GM19099 (cell line): ENCODE measurements around the gene SPATA2.
A peak's percentile ranks its signal among the peaks of the same experiment; 100 is the strongest.

Experiments used
- POLR2A ChIP-seq: IDR thresholded peaks from 3 replicates; pipeline ENCODE4 v1.6.1; 2011; ENCODE audit warnings: low read depth; ENCODE audit not compliant: insufficient read length; ENCODE audit errors: extremely low read depth

The SPATA2 gene, protein sequence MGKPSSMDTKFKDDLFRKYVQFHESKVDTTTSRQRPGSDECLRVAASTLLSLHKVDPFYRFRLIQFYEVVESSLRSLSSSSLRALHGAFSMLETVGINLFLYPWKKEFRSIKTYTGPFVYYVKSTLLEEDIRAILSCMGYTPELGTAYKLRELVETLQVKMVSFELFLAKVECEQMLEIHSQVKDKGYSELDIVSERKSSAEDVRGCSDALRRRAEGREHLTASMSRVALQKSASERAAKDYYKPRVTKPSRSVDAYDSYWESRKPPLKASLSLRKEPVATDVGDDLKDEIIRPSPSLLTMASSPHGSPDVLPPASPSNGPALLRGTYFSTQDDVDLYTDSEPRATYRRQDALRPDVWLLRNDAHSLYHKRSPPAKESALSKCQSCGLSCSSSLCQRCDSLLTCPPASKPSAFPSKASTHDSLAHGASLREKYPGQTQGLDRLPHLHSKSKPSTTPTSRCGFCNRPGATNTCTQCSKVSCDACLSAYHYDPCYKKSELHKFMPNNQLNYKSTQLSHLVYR

DNA sequence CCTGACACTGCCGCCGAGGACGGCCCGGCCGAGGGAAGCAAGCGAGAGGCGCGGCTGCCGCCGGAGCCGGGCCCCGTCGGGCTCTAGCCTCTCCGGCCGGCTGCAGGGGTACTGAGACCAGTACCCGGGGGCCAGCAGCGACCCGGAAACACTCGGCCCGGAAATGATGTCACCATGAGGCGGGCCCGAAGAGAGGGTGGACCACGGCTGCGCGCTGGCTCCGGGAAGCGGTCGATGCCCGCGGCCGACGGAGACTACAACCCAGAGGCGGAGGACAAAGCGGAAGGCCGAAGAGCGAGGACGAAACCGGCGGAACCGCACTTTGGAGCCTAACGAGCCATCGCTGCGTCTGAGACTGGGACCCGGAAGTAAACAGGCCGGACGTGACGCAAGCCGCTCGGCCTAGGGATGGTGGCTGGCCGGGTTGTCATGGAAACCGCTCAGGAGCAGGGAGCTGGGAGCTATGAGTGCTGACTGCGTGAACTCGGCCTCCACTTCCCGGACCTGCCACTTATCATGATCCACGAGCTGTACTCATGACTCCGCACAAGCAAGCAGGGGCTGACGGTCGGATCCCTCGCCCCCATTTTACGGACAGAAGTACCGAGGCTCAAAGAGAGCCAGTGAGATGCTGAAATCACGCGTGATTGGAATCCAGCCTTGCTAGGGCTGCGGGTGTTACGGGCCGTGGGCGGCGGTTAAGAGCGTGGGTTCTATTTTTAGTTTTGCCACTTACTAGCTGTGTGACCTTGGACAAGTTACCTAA is at the start of gene SPATA2:
Gene SPATA2 (minus strand): TSS at position 150 of the 766 bp plus-strand sequence. CDS start 7,039 bp downstream, outside the sequence.
- TF ChIP-seq POLR2A: peak; percentile 85

DNA sequence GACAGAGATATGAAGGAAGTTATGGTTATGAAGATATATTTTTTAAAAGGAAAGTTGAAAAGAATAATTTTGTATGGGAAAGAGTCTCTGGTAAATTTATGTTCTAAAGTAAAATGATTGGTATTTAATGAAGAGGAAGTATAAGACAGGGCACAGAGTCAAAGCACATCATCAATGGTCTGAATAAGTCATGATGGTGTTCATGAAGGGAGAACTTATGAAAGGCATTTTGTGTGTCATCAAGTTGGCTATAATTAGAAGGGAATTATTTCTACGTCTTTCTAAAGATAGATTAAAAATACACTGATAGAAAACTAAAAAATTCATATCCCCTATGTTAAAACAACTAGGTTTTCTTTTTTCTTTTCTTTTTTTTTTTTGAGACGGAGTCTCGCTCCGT is 46.1 kb upstream of the SPATA2 start:
- no peak for TF ChIP-seq POLR2A

DNA sequence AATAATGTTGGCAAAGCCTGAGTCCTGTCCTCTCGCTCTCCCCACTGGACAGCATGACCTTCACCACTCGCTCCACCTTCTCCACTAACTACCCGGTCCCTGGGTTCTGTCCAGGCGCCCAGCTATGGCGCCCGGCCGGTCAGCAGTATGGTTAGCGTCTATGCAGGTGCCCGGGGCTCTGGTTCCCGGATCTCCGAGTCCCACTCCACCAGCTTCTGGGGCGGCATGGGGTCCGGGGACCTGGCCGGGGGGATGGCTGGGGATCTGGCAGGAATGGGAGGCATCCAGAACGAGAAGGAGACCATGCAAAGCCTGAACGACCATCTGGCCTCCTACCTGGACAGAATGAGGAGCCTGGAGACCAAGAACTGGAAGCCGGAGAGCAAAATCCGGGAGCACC is 41.4 kb upstream of the SPATA2 start:
- TF ChIP-seq POLR2A: no peak

DNA sequence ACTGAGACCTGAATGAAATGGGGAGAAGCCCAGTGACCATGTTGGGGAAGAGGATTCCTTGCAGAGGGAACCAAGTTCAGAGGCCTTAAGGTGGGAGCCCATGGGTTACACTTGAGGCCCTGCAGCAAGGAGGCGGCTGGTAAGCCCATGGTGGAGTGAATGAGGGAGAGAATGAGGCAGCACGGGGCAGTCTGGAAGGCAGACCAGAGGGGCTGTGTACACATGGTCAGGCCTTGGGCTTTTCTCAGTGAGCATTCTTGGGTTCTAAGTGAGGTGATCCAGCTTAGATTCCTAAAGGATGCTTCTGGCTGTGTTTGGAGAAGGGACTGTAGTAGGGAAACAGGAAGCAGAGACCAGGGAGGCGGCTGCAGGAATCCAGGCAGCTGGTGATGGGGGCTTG is 39.8 kb upstream of the SPATA2 start:
- TF ChIP-seq POLR2A: no peak

DNA sequence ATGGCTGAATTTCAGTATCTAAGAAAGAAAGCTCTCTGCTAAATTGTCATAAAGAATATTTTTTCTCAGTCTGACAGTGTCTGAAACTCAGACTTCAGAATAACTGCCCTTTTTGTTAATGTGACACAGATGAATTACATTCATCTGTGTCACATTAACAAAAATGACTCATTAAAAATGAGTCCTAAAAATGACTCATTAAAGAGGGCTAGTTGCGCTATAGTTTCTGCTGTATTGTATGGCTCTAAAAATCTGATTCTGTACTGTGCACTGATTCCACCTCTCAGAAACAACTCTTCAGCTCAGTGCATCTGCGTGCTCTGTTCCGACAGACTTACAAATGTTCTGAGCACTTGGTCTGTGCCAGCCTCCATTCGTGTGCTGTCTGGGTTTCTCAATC is 35.8 kb upstream of the SPATA2 start:
- no peak for TF ChIP-seq POLR2A

GRCh38 chr20:49948809-49949507 is 33.6 kb upstream of the SPATA2 start:
- no peak for TF ChIP-seq POLR2A

DNA sequence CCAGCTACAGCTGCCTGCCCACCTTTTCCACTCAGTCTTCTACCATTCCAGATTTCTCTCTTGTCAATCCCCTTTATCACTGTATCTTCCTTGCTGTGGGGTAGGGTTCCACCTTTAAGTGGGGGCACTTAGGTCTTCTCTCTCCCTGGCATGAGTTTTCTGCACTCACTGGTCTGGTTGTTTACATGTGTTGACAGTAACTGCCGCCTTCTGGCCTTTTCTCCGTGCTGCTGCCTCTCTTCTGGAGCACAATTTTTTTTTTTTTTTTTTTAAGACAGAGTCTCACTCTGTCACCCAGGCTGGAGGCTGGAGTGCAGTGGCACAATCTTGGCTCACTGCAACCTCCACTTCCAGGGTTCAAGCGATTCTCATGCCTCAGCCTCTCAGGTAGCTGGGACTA is 32.8 kb upstream of the SPATA2 start:
- TF ChIP-seq POLR2A: no peak

- no peak for TF ChIP-seq POLR2A
Observed at GRCh38 chr20:49945701-49946477, 30.6 kb upstream of the SPATA2 start.

- no peak for TF ChIP-seq POLR2A
Observed at GRCh38 chr20:49945306-49945700, 30.0 kb upstream of the SPATA2 start.

DNA sequence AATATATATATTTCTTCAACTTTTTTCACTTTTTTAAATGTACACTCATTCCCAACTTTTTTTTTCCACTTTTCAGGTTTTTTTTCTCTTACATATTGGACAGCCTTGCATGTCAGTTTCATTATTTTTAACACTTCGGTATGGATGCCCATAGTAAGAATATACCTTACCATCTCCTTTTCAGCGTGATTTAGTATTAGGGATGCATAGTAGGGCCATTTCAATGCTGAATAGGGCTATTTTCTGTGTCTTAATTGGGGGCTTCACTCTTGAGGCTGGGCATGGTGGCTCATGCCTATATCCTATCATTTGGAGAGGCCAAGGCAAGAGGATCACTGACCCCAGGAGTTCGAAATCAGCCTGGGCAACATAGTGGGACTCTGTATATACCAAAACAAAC is 27.6 kb upstream of the SPATA2 start:
- TF ChIP-seq POLR2A: no peak

- TF ChIP-seq POLR2A: no peak
Observed at GRCh38 chr20:49942303-49942702, 27.0 kb upstream of the SPATA2 start.

DNA sequence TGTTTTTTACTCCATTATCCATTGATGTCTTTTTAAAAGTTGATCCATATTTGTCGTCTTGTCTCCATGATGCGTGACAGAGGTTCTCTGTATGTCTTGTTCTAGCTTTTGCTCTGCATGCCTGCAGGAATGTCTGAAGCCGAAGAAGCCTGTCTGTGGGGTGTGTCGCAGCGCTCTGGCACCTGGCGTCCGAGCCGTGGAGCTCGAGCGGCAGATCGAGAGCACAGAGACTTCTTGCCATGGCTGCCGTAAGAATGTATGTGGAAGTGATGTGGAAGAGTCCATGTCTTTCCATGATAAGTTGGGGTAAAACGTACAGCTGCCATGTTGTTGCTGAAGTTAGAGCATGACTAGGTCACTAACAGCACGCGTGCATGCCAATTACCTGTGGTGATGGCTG is 26.1 kb upstream of the SPATA2 start:
- no peak for TF ChIP-seq POLR2A

DNA sequence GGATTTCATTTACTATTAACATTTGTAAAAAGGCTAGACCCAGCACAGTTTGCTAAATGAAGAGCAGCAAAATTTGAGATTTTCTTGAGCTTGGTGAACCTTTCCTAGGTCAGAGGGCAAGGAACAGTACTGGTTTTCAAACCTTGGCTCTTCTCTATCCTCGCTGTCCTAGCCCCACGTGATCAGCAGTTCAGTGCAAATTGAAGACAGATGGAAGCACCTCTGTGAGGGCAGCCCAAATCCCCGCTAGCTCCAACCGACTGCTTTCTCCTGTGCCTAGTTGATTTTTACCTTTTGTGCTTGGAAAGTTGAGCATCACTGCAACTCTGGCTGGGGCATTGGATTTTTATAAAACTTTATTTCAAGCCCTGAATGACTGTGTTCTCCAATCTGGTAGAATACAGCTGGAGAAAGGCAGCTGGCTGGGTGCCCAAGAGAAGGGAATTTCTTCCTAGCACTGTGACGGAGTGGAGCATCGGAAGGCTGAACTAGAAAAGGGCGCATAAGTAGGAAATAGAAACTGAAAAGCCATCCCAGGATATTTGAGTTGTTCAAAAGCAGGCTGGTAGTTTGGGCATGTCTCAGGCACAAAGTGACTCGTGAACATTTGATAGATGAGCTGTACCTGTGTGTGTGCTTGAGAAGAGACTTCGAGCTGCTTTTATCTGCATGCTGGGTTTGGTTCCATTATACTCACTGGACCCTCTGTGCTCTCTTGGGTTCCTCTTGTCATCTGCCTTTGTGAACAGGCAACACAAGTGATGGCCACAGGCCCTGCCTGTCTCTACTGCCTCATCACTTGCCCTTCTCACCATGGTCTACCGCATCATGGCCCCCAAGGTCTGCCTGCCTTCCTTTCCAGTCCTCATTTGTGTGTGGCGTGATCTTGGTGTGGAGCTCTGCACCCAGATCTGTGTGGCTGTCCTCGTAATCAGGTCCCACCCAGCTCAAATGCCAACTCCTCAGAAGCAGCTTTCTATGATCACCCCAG is 23.1 kb upstream of the SPATA2 start:
- TF ChIP-seq POLR2A: no peak
